GM13977 (cell line): ENCODE measurements around the gene KRT5.

Experiments
- DNase-seq: peaks from one replicate; pipeline ENCODE4 v3.0.0; 2012; ENCODE audit warnings: low spot score
- in situ Hi-C: fragments of 300-500 bp; cut with MboI; formaldehyde crosslinking; loops from one replicate; pipeline ENCODE4 v1.12.0; 2022; ENCODE audit warnings: low sequenced_read_pairs, low pct_unique_long_range_greater_than_20kb, mixed read lengths, inconsistent platforms; ENCODE audit not compliant: unreplicated experiment
- TF ChIP-seq, protein P1 (sequence below): IDR thresholded peaks from 2 replicates; pipeline ENCODE4 v1.5.1; 2012; ENCODE audit warnings: mild to moderate bottlenecking, control low read depth; ENCODE audit not compliant: insufficient read depth; ENCODE audit errors: extremely low read depth, missing control alignments

KRT5 gene

GRCh38 chr12:52558781-52559445 lies 38.7 kb upstream of the KRT5 start:
- DNase-seq, result no peak
- TF ChIP-seq, protein P1, sequence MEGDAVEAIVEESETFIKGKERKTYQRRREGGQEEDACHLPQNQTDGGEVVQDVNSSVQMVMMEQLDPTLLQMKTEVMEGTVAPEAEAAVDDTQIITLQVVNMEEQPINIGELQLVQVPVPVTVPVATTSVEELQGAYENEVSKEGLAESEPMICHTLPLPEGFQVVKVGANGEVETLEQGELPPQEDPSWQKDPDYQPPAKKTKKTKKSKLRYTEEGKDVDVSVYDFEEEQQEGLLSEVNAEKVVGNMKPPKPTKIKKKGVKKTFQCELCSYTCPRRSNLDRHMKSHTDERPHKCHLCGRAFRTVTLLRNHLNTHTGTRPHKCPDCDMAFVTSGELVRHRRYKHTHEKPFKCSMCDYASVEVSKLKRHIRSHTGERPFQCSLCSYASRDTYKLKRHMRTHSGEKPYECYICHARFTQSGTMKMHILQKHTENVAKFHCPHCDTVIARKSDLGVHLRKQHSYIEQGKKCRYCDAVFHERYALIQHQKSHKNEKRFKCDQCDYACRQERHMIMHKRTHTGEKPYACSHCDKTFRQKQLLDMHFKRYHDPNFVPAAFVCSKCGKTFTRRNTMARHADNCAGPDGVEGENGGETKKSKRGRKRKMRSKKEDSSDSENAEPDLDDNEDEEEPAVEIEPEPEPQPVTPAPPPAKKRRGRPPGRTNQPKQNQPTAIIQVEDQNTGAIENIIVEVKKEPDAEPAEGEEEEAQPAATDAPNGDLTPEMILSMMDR, result no peak
- in situ Hi-C loops, result no loop called here

DNA sequence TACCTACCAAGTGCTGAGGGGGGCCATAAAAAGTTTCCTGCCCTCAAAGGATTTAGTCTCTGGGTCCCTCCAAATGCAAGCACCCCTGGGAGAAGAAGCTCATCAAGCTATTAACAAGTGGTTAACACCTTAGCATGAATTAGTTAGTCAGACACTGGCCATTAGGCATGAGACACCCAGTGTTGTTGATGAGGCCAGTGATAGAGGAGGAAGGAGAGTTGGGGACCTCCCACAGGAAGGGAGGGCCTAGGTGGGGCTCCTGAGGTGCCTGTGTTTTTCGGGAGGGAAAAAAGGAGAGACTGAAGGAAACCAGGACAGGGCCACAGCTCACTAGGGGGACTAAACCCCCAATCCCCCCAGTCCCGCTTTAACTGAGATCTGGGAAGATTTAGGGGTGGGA lies 37.3 kb upstream of the KRT5 start:
- in situ Hi-C loops, result no loop called here
- DNase-seq, result no peak
- TF ChIP-seq, protein P1, result no peak

- DNase-seq, result no peak
- TF ChIP-seq, protein P1, result no peak
- in situ Hi-C loops, result no loop called here
These were observed 35.4 kb upstream of the KRT5 start for GRCh38 chr12:52555577-52555976.

- TF ChIP-seq, protein P1, result no peak
- DNase-seq, result no peak
- in situ Hi-C loops, result no loop called here
These were observed 32.5 kb upstream of the KRT5 start, which contains the start of gene KRT71 for GRCh38 chr12:52552681-52553195. Gene KRT71 (minus strand): TSS chr12:52553145. CDS start chr12:52553077, 68 bp downstream.

DNA sequence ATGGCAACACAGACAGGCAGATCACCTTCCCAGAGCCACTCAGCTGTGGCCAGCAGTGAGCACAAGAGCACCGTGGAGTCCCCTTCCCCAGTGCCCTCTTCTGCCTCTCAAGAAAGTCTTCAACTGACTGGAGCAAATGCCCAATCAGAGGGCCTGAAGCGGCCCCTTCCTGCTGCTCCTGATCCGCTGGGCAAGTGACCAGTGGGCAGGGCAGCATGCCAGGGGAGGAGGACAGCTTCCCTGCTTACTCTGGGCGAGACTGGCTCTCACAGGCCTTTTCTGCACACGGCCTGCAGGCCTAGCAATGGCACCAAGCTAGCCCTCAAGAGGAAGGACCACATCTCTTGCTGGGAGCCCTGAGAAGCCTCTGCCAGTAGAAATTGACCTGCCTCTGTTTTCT lies 31.9 kb upstream of the KRT5 start:
- TF ChIP-seq, protein P1, result no peak
- in situ Hi-C loops, result no loop called here
- DNase-seq, result no peak

GRCh38 chr12:52551216-52551865 lies 31.1 kb upstream of the KRT5 start:
- no peak for DNase-seq
- TF ChIP-seq, protein P1, result no peak
- in situ Hi-C loops, result no loop called here
